CD4-positive, alpha-beta memory T cell (primary cell): ENCODE data around the gene MAN2B1. TPM values are rescaled to one million over a fixed set of nuclear protein-coding genes. Genes with fewer than 3 reads are reported as not detected.
A peak's percentile ranks its signal among the peaks of the same experiment; 100 is the strongest.

ENCODE experiments used
- CTCF ChIA-PET: fragments of 350-600 bp; sonication (Branson Sonifier 250); formaldehyde crosslinking; loops from one replicate; lab custom pipeline; 2021; ENCODE audit warnings: inconsistent platforms; ENCODE audit not compliant: partially characterized antibody; lab: Charles Lee
- POLR2A ChIA-PET: fragments of 350-600 bp; sonication (Branson Sonifier 250); formaldehyde crosslinking; loops from one replicate; lab custom pipeline; 2021; ENCODE audit not compliant: partially characterized antibody; lab: Charles Lee
- DNase-seq, 5 donors: peaks; one replicate each; pipeline versions ENCODE4 v3.0.0 to v3.0.0-alpha.2; 2020 to 2022; ENCODE audit warnings: mixed read lengths in 1 of 5
- H3K27ac ChIP-seq: one replicate; pipeline ENCODE4 v1.7.0; 2013; ENCODE audit warnings: low read depth, low read length
- H3K27me3 ChIP-seq: 2 replicates; pipeline ENCODE4 v1.7.0; 2013; ENCODE audit warnings: mild to moderate bottlenecking, low read length, moderate library complexity; ENCODE audit not compliant: insufficient read depth
- H3K36me3 ChIP-seq: 2 replicates; pipeline ENCODE4 v1.7.0; 2013; ENCODE audit warnings: mild to moderate bottlenecking, low read length, moderate library complexity; ENCODE audit not compliant: insufficient read depth
- H3K4me1 ChIP-seq: 2 replicates; pipeline ENCODE4 v1.7.0; 2013; ENCODE audit warnings: mild to moderate bottlenecking, low read length, moderate library complexity; ENCODE audit not compliant: insufficient read depth
- H3K4me3 ChIP-seq, 2 donors: one replicate each; pipeline ENCODE4 v1.7.0; 2013; ENCODE audit warnings: low read length in 2 of 2, mild to moderate bottlenecking in 1 of 2
- H3K9me3 ChIP-seq, 2 donors: one replicate each; pipeline ENCODE4 v1.7.0; 2013; ENCODE audit warnings: low read length in 2 of 2, control low read depth in 1 of 2; ENCODE audit not compliant: control insufficient read depth in 1 of 2
- H3K27ac Mint-ChIP-seq, 7 donors: one replicate each; pipeline ENCODE4 v1.8.0; 2020 to 2021; ENCODE audit warnings: mixed read lengths in 7 of 7, mild to moderate bottlenecking in 6 of 7, inconsistent platforms in 3 of 7, moderate library complexity in 3 of 7
- H3K27me3 Mint-ChIP-seq, 2 donors: one replicate each; pipeline ENCODE4 v1.8.0; 2020 to 2021; ENCODE audit warnings: mixed read lengths in 2 of 2
- H3K36me3 Mint-ChIP-seq, 2 donors: one replicate each; pipeline ENCODE4 v1.8.0; 2020 to 2021; ENCODE audit warnings: mixed read lengths in 2 of 2, inconsistent platforms in 1 of 2, mild to moderate bottlenecking in 1 of 2
- H3K4me1 Mint-ChIP-seq, 4 donors: one replicate each; pipeline ENCODE4 v1.8.0; 2020 to 2021; ENCODE audit warnings: mixed read lengths in 4 of 4, mild to moderate bottlenecking in 1 of 4
- H3K4me3 Mint-ChIP-seq, 8 donors: one replicate each; pipeline ENCODE4 v1.8.0; 2020 to 2021; ENCODE audit warnings: mixed read lengths in 8 of 8, mild to moderate bottlenecking in 7 of 8, moderate library complexity in 6 of 8, inconsistent platforms in 3 of 8
- H3K9me3 Mint-ChIP-seq, 8 donors: one replicate each; pipeline ENCODE4 v1.8.0; 2020 to 2021; ENCODE audit warnings: mixed read lengths in 8 of 8, mild to moderate bottlenecking in 5 of 8, inconsistent platforms in 3 of 8, moderate library complexity in 1 of 8
- intact Hi-C: fragments of 100-400 bp; cut with micrococcal nuclease; formaldehyde crosslinking; loops from one replicate; pipeline ENCODE4 v1.15.1; 2023
- polyA plus RNA-seq, 2 donors: library from polyadenylated mRNA; unstranded; fragments of 300-500 nt; fragmentation: Illumina TruSeq; gene quantifications; one replicate each; pipeline ENCODE4 v1.2.3, GENCODE V29; 2021
- total RNA-seq, 2 experiments: library from RNA; stranded (reverse); gene quantifications; one replicate each; pipeline ENCODE4 v1.2.3, GENCODE V29; 2021

Gene MAN2B1
- total and polyA plus RNA-seq, 4 experiments from 2014 or later, result 45.0 to 141 (median 106) TPM

- H3K9me3 ChIP-seq, result no peaks in the 10 kb centered on the region
- peaks cover 41% of the 10 kb centered on the region for H3K4me1 ChIP-seq
- DNase-seq, result no peak
- intact Hi-C loops, result no loop called here
- H3K4me1 Mint-ChIP-seq, result peaks cover 20 to 60% (median 43%) of the 10 kb centered on the region in 4 donors
- no peaks in the 10 kb centered on the region for H3K27me3 Mint-ChIP-seq
- H3K27me3 ChIP-seq, result no peaks in the 10 kb centered on the region
- H3K27ac Mint-ChIP-seq, result peak overlapping the region; percentile 99 to 100 (median 100)
- POLR2A ChIA-PET, result interaction anchor here (0.6 to 2.4 kb wide), 13 partner anchors 8 to 175 kb away, joined by 3 to 35 read pairs (median 4); partner anchors contain the start of genes DHPS, RNASEH2A, ZNF490 and ZNF791
- H3K4me3 Mint-ChIP-seq, result peak overlapping the region; percentile 90 to 99 (median 96)
- H3K27ac ChIP-seq, result peak overlapping the region; percentile 98
- peaks cover 22% of the 10 kb centered on the region for H3K36me3 ChIP-seq
- H3K36me3 Mint-ChIP-seq, result peaks cover 16 to 43% of the 10 kb centered on the region in 2 donors
- CTCF ChIA-PET, result interaction anchor here (0.8 to 6.7 kb wide), 8 partner anchors 25 to 107 kb away, joined by 3 to 51 read pairs (median 6); partner anchors contain the start of genes ZNF490 and ZNF791
- H3K4me3 ChIP-seq, result peak overlapping the region; percentile 78 to 95
- no peaks in the 10 kb centered on the region for H3K9me3 Mint-ChIP-seq
Measured at GRCh38 chr19:12670159-12670928, 3.8 kb upstream of the MAN2B1 start.

- H3K9me3 Mint-ChIP-seq, result no peaks in the 10 kb centered on the region
- intact Hi-C loops, result loop anchor here (1.0 kb wide), 2 partner anchors 12 to 27 kb away; partner anchors contain the start of genes DHPS and FBXW9
- H3K4me1 Mint-ChIP-seq, result peaks cover 27 to 67% (median 49%) of the 10 kb centered on the region in 4 donors
- H3K27ac Mint-ChIP-seq, result peak overlapping the region; percentile 99 to 100 (median 100)
- peak overlapping the region; percentile 90 to 99 (median 96) for H3K4me3 Mint-ChIP-seq
- Histone ChIP-seq H3K9me3 (no peaks in the 10 kb centered on the region), H3K4me1 (peaks cover 50% of the 10 kb centered on the region), H3K27ac (peak overlapping the region; percentile 98), H3K27me3 (no peaks in the 10 kb centered on the region), H3K36me3 (peaks cover 18% of the 10 kb centered on the region), H3K4me3 (peak overlapping the region; percentile 78 to 95)
- peaks cover 15 to 42% of the 10 kb centered on the region in 2 donors for H3K36me3 Mint-ChIP-seq
- CTCF ChIA-PET, result interaction anchor here (0.8 to 6.7 kb wide), 6 partner anchors 30 to 106 kb away, joined by 3 to 51 read pairs (median 5); partner anchors contain the start of genes ZNF490 and ZNF791
- DNase-seq, result peak; percentile 78 to 84 (median 81)
- H3K27me3 Mint-ChIP-seq, result no peaks in the 10 kb centered on the region
- POLR2A ChIA-PET, result interaction anchor here (0.6 to 2.4 kb wide), 18 partner anchors 8 to 174 kb away, joined by 3 to 35 read pairs (median 4); partner anchors contain the start of genes DHPS, JUNB, RNASEH2A and TRIR
Measured at GRCh38 chr19:12669270-12670158, 3.0 kb upstream of the MAN2B1 start.

DNA sequence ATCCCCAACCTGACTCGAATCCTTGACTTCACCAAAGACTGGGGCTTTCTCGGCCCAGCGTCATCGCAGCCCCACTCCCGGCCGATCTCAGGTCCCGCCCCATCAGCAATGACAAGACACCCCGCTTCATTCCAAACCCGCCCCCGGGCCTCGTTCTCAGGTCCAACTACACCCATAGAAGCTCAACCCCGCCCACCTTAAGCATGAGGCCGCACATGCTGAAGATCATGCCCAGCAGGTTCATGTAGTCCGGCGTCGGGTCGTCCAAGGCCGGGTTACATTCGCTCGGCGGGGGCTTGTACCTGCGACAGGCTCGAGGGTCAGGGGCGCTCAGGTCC is 2.4 kb upstream of the MAN2B1 start:
- Histone ChIP-seq H3K36me3 (peaks cover 18% of the 10 kb centered on the region), H3K9me3 (no peaks in the 10 kb centered on the region), H3K4me1 (peaks cover 52% of the 10 kb centered on the region), H3K4me3 (peak overlapping the region; percentile 78 to 95), H3K27ac (peak overlapping the region; percentile 98), H3K27me3 (no peaks in the 10 kb centered on the region)
- POLR2A ChIA-PET, result interaction anchor here (0.9 to 2.4 kb wide), 14 partner anchors 8 to 336 kb away, joined by 3 to 35 read pairs (median 4); partner anchors contain the start of genes DHPS, JUNB, TRIR and ZNF490
- CTCF ChIA-PET, result interaction anchor here (0.8 to 6.7 kb wide), 5 partner anchors 29 to 106 kb away, joined by 3 to 51 read pairs (median 6); partner anchors contain the start of genes ZNF490 and ZNF791
- Mint-ChIP-seq H3K27ac (peak overlapping the region; percentile 99 to 100 (median 100)), H3K4me1 (peaks cover 27 to 73% (median 48%) of the 10 kb centered on the region in 4 donors), H3K9me3 (no peaks in the 10 kb centered on the region), H3K36me3 (peaks cover 9 to 36% of the 10 kb centered on the region in 2 donors), H3K27me3 (no peaks in the 10 kb centered on the region), H3K4me3 (peak overlapping the region; percentile 90 to 99 (median 96))
- DNase-seq, result peak; percentile 60 to 93 (median 71)
- intact Hi-C loops, result loop anchor here (1.0 kb wide), 2 partner anchors 12 to 27 kb away; partner anchors contain the start of genes DHPS and FBXW9

DNA sequence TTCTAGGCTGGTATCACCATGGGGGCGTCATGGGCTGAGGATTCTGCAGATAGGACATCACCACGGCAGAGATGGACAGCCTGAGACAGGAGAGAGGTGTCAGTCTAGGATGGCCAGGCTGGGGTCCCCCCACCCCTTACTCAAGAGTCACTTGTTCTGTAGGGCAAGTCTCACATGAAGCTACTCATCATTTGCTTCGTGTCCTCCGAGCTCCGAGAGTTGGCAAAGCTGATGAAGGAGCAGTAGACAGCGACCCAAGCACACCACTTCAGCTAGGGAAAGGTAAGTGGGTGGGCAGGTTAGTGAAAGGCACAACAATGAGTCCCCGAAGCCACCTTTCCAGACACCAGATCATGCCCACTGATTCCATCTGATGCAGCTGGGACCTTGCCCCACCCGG is 1.8 kb upstream of the MAN2B1 start:
- H3K9me3 ChIP-seq, result no peaks in the 10 kb centered on the region
- peak overlapping the region; percentile 98 for H3K27ac ChIP-seq
- DNase-seq, result no peak
- intact Hi-C loops, result no loop called here
- peaks cover 8 to 37% of the 10 kb centered on the region in 2 donors for H3K36me3 Mint-ChIP-seq
- H3K27me3 Mint-ChIP-seq, result no peaks in the 10 kb centered on the region
- peaks cover 21% of the 10 kb centered on the region for H3K36me3 ChIP-seq
- ChIA-PET POLR2A (interaction anchor here (0.7 to 2.4 kb wide), 9 partner anchors 10 to 335 kb away, joined by 3 to 35 read pairs (median 4); partner anchors contain the start of genes DHPS, JUNB, TRIR and ZNF490), CTCF (interaction anchor here (3.1 to 6.7 kb wide), 2 partner anchors 29 to 105 kb away, joined by 11 to 51 read pairs; no protein-coding TSS in a partner anchor)
- peaks cover 52% of the 10 kb centered on the region for H3K4me1 ChIP-seq
- peak overlapping the region; percentile 78 to 95 for H3K4me3 ChIP-seq
- H3K9me3 Mint-ChIP-seq, result no peaks in the 10 kb centered on the region
- H3K27ac Mint-ChIP-seq, result peak overlapping the region; percentile 99 to 100 (median 100)
- H3K4me1 Mint-ChIP-seq, result peaks cover 27 to 77% (median 50%) of the 10 kb centered on the region in 4 donors
- H3K27me3 ChIP-seq, result no peaks in the 10 kb centered on the region
- peak overlapping the region; percentile 90 to 99 (median 96) for H3K4me3 Mint-ChIP-seq

DNA sequence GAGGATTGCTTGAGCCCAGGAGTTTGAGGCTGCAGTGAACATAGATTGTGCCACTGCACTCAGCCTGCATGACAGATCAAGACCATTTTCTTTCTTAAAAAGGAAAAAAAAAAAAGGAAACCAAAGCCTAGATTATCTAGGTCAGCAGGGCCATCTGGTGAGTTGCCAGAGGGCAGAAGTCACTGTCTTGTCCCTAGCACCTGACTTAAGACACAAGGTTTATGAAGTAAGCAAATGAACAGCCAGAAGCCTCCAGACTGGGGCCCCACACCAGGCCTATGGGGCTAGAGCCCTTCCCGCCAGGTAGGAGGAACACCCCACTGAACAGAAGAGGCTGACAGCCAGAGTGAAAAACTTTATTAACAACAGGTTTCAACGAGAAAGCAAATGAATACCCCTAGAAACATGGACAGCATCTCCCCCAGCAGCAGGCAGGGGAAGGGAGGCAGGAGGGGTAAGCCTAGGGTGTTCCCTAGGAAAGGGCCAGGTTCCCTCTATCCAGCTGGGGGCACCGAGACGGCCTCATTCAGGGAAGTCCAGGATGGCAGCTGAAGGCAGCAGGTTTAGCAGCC is 1.3 kb upstream of the MAN2B1 start:
- CTCF ChIA-PET, result interaction anchor here (3.1 kb wide), 1 partner anchor 28 kb away, joined by 11 read pairs; no protein-coding TSS in a partner anchor

More for the DNA sequence above, 1.3 kb upstream of the MAN2B1 start:
- H3K4me3 ChIP-seq, result no peak overlapping the region
- peaks cover 27 to 77% (median 50%) of the 10 kb centered on the region in 4 donors for H3K4me1 Mint-ChIP-seq
- H3K36me3 Mint-ChIP-seq, result peaks cover 12 to 41% of the 10 kb centered on the region in 2 donors
- H3K27me3 ChIP-seq, result no peaks in the 10 kb centered on the region
- H3K27me3 Mint-ChIP-seq, result no peaks in the 10 kb centered on the region
- peaks cover 19% of the 10 kb centered on the region for H3K36me3 ChIP-seq
- H3K27ac ChIP-seq, result peak overlapping the region; percentile 98
- H3K4me1 ChIP-seq, result peaks cover 52% of the 10 kb centered on the region
- no peaks in the 10 kb centered on the region for H3K9me3 Mint-ChIP-seq
- H3K27ac Mint-ChIP-seq, result peak overlapping the region in 6 of 7 donors; percentile 8 to 100 (median 98)
- H3K4me3 Mint-ChIP-seq, result peak overlapping the region; percentile 91 to 99 (median 94)
- DNase-seq, result no peak
- H3K9me3 ChIP-seq, result no peaks in the 10 kb centered on the region
- intact Hi-C loops, result loop anchor here (2.0 kb wide), 2 partner anchors 57 to 173 kb away; partner anchors contain the start of genes ZNF490 and ZNF791
- POLR2A ChIA-PET, result interaction anchor here (0.7 to 2.4 kb wide), 8 partner anchors 10 to 335 kb away, joined by 3 to 35 read pairs (median 4); partner anchors contain the start of genes DHPS, TRIR, ZNF490 and ZNF791
